GM12878 (cell line): Measurements from ENCODE around the gene COL19A1.

ENCODE experiments used
- HCFC1 ChIP-seq: fragments of 150-350 bp; IDR thresholded peaks from 2 replicates; pipeline ENCODE4 v1.6.1; 2014; ENCODE audit warnings: low read length
- SPI1 ChIP-seq: IDR thresholded peaks from 2 replicates; pipeline ENCODE4 v1.6.1; 2011; ENCODE audit warnings: low read depth, mild to moderate bottlenecking, low read length, moderate library complexity, borderline replicate concordance; ENCODE audit not compliant: insufficient read depth
- TCF7 ChIP-seq: IDR thresholded peaks from 2 replicates; pipeline ENCODE4 v1.6.1; 2014; ENCODE audit warnings: antibody characterized with exemption, borderline replicate concordance
- ZNF24 ChIP-seq: fragments of 450-650 bp; IDR thresholded peaks from 2 replicates; pipeline ENCODE4 v1.6.1; 2017; ENCODE audit warnings: antibody characterized with exemption, mild to moderate bottlenecking
- ZZZ3 ChIP-seq: IDR thresholded peaks from 2 replicates; pipeline ENCODE4 v1.6.1; 2011; ENCODE audit warnings: low read depth; ENCODE audit not compliant: control insufficient read depth, insufficient read length
- TF ChIP-seq, protein P1 (sequence below), 3 experiments: IDR thresholded peaks in 2 of 3; conservative IDR thresholded peaks in 1 of 3; 2 replicates each; pipeline ENCODE4 v1.5.1; 2011; ENCODE audit warnings: low read depth in 3 of 3, low read length in 3 of 3, mild to moderate bottlenecking in 3 of 3, control low read depth in 2 of 3, moderate library complexity in 2 of 3, inconsistent platforms in 1 of 3, mixed read lengths in 1 of 3; ENCODE audit not compliant: control insufficient read depth in 2 of 3, insufficient read depth in 1 of 3; ENCODE audit errors: extremely low read depth in 1 of 3
- TF ChIP-seq, protein P2 (sequence below): fragments of 450-650 bp; IDR thresholded peaks from 2 replicates; pipeline ENCODE4 v1.6.1; 2014; ENCODE audit warnings: mild to moderate bottlenecking
- TF ChIP-seq, protein P3 (sequence below): IDR thresholded peaks from 2 replicates; pipeline ENCODE4 v1.6.1; 2011; ENCODE audit warnings: low read depth, mild to moderate bottlenecking, low read length, moderate library complexity, borderline replicate concordance; ENCODE audit errors: extremely low read depth
- TF ChIP-seq, protein P4 (sequence below): IDR thresholded peaks from 2 replicates; pipeline ENCODE4 v1.6.1; 2012; ENCODE audit warnings: low read length, inconsistent platforms
- TF ChIP-seq, protein P5 (sequence below): IDR thresholded peaks from 2 replicates; pipeline ENCODE4 v1.6.1; 2012; ENCODE audit warnings: low read depth, low read length, improper control_type of control experiment

DNA sequence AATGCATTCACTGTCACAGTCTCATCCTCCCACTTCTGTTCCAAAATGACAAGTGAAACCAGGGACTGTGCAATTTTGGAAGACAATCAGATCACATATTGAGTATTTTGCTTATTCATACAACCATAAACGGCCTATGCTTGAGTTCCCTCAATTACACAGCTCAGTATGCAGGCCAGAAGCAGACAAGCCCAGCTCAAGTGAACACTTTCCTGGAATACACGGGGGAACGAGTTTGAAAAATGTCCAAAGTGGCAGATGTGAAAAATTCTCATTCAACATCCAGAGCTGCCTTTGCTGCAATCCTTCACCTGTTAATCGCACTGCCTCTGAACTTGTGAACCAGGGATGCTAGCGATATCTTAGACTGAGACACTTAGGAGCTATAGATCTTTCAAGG is 246.4 kb downstream of the COL19A1 start:
- TF ChIP-seq, protein P1, sequence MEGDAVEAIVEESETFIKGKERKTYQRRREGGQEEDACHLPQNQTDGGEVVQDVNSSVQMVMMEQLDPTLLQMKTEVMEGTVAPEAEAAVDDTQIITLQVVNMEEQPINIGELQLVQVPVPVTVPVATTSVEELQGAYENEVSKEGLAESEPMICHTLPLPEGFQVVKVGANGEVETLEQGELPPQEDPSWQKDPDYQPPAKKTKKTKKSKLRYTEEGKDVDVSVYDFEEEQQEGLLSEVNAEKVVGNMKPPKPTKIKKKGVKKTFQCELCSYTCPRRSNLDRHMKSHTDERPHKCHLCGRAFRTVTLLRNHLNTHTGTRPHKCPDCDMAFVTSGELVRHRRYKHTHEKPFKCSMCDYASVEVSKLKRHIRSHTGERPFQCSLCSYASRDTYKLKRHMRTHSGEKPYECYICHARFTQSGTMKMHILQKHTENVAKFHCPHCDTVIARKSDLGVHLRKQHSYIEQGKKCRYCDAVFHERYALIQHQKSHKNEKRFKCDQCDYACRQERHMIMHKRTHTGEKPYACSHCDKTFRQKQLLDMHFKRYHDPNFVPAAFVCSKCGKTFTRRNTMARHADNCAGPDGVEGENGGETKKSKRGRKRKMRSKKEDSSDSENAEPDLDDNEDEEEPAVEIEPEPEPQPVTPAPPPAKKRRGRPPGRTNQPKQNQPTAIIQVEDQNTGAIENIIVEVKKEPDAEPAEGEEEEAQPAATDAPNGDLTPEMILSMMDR (IDR thresholded peaks at IDR 0.05 in 2 of 3, conservative IDR thresholded peaks at IDR 0.05 in 1 of 3; ENCODE audit: control insufficient read depth in 2 of 3, extremely low read depth in 1 of 3, insufficient read depth in 1 of 3, low read depth in 3 of 3, low read length in 3 of 3), result no peak
- TF ChIP-seq HCFC1, result no peak
- TF ChIP-seq SPI1, result no peak
- TF ChIP-seq, protein P2, sequence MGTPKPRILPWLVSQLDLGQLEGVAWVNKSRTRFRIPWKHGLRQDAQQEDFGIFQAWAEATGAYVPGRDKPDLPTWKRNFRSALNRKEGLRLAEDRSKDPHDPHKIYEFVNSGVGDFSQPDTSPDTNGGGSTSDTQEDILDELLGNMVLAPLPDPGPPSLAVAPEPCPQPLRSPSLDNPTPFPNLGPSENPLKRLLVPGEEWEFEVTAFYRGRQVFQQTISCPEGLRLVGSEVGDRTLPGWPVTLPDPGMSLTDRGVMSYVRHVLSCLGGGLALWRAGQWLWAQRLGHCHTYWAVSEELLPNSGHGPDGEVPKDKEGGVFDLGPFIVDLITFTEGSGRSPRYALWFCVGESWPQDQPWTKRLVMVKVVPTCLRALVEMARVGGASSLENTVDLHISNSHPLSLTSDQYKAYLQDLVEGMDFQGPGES, result no peak
- no peak for TF ChIP-seq TCF7
- TF ChIP-seq, protein P3, sequence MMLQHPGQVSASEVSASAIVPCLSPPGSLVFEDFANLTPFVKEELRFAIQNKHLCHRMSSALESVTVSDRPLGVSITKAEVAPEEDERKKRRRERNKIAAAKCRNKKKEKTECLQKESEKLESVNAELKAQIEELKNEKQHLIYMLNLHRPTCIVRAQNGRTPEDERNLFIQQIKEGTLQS, result no peak
- no peak for TF ChIP-seq ZZZ3
- TF ChIP-seq, protein P4, sequence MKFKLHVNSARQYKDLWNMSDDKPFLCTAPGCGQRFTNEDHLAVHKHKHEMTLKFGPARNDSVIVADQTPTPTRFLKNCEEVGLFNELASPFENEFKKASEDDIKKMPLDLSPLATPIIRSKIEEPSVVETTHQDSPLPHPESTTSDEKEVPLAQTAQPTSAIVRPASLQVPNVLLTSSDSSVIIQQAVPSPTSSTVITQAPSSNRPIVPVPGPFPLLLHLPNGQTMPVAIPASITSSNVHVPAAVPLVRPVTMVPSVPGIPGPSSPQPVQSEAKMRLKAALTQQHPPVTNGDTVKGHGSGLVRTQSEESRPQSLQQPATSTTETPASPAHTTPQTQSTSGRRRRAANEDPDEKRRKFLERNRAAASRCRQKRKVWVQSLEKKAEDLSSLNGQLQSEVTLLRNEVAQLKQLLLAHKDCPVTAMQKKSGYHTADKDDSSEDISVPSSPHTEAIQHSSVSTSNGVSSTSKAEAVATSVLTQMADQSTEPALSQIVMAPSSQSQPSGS, result no peak
- TF ChIP-seq ZNF24, result no peak
- TF ChIP-seq, protein P5, sequence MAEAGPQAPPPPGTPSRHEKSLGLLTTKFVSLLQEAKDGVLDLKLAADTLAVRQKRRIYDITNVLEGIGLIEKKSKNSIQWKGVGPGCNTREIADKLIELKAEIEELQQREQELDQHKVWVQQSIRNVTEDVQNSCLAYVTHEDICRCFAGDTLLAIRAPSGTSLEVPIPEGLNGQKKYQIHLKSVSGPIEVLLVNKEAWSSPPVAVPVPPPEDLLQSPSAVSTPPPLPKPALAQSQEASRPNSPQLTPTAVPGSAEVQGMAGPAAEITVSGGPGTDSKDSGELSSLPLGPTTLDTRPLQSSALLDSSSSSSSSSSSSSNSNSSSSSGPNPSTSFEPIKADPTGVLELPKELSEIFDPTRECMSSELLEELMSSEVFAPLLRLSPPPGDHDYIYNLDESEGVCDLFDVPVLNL, result no peak
